Posterior vena cava (tissue), 2 donors: ENCODE measurements around the gene SLC27A3. TPM values are rescaled to one million over a fixed set of nuclear protein-coding genes. Genes with fewer than 3 reads are reported as not detected.

ENCODE experiments used
- DNase-seq: peaks from one replicate; pipeline ENCODE4 v3.0.0-alpha.2; 2020; ENCODE audit warnings: low spot score
- intact Hi-C, 2 donors: fragments of 100-400 bp; cut with DNase I; formaldehyde crosslinking; loops; one replicate each; pipeline versions ENCODE4 v1.14.1 to v1.14.2; 2022 to 2023
- total RNA-seq, 2 donors: library from RNA; stranded (reverse); fragmentation: NEBNext Ultra II Directional; extraction: Animal tissue kit (Norgen Biotek cat#: 25700); gene quantifications; one replicate each; pipeline ENCODE4 v1.2.1, GENCODE V29; 2021
- donor health status: DM: yes; HTN: yes; CAD: no.
- donor health status: DM: yes; HTN: yes; CAD: no.

SLC27A3 gene
- total RNA-seq, 2 donors from 2014 or later = 60.5 to 64.5 TPM

- intact Hi-C loops = no loop called here
- DNase-seq = no peak
Observed at GRCh38 chr1:153805042-153805745, 30.0 kb downstream of the SLC27A3 start.

GRCh38 chr1:153805886-153806719, 30.9 kb downstream of the SLC27A3 start:
- intact Hi-C loops = no loop called here
- DNase-seq = no peak

- DNase-seq = no peak
- intact Hi-C loops = no loop called here
Observed at GRCh38 chr1:153816283-153816889, 41.2 kb downstream of the SLC27A3 start.

- intact Hi-C loops = no loop called here
- DNase-seq = no peak
Observed at GRCh38 chr1:153818876-153819275, 43.7 kb downstream of the SLC27A3 start.

- intact Hi-C loops = no loop called here
- no peak for DNase-seq
Observed at GRCh38 chr1:153827168-153827964, 52.2 kb downstream of the SLC27A3 start.

Other genes with a start within 250 kb of the SLC27A3 start
- gene S100A6, start 239.4 kb upstream of the SLC27A3 start, total RNA-seq = 1,000 to 10,000 TPM; 1,174 to 1,536 TPM
- not detected for gene S100A5, start 234.5 kb upstream of the SLC27A3 start, total RNA-seq
- gene S100A4, start 229.6 kb upstream of the SLC27A3 start, total RNA-seq = 100 to 1,000 TPM; 286 to 472 TPM
- gene S100A3, start 226.1 kb upstream of the SLC27A3 start, total RNA-seq = 1 to 10 TPM; 4.1 to 8.3 TPM
- gene S100A2, start 209.6 kb upstream of the SLC27A3 start, total RNA-seq = 1 to 10 TPM; 1.5 to 3.5 TPM
- 10 to 100 TPM; 67.0 to 99.2 TPM for gene S100A16, start 162.3 kb upstream of the SLC27A3 start, total RNA-seq
- gene S100A14, start 159.1 kb upstream of the SLC27A3 start, total RNA-seq = not detected
- 100 to 1,000 TPM; 149 to 167 TPM for gene S100A13, start 147.9 kb upstream of the SLC27A3 start, total RNA-seq
- gene S100A1, start 147.0 kb upstream of the SLC27A3 start, total RNA-seq = 1 to 10 TPM in 1 of 2 donors, under 1 TPM in 1; 0.74 to 1.8 TPM
- gene CHTOP, start 141.3 kb upstream of the SLC27A3 start, total RNA-seq = 10 to 100 TPM; 44.5 to 47.3 TPM
- gene SNAPIN, start 116.7 kb upstream of the SLC27A3 start, total RNA-seq = 10 to 100 TPM; 30.3 to 31.2 TPM
- gene ILF2, start 104.4 kb upstream of the SLC27A3 start, total RNA-seq = 10 to 100 TPM; 66.9 to 82.3 TPM
- 100 to 1,000 TPM; 107 to 119 TPM for gene NPR1, start 96.7 kb upstream of the SLC27A3 start, total RNA-seq
- gene INTS3, start 47.4 kb upstream of the SLC27A3 start, total RNA-seq = 10 to 100 TPM; 41.4 to 49.0 TPM
- gene GATAD2B, start 147.6 kb downstream of the SLC27A3 start, total RNA-seq = 10 to 100 TPM; 33.5 to 43.5 TPM
- gene DENND4B, start 171.3 kb downstream of the SLC27A3 start, total RNA-seq = 10 to 100 TPM; 41.7 to 47.5 TPM
- 10 to 100 TPM; 26.6 to 31.0 TPM for gene CRTC2, start 183.2 kb downstream of the SLC27A3 start, total RNA-seq
- 10 to 100 TPM; 76.5 to 79.5 TPM for gene SLC39A1, start 188.1 kb downstream of the SLC27A3 start, total RNA-seq
- 1 to 10 TPM; 3.2 to 5.3 TPM for gene CREB3L4, start 192.5 kb downstream of the SLC27A3 start, total RNA-seq
- gene JTB, start 202.3 kb downstream of the SLC27A3 start, total RNA-seq = 10 to 100 TPM; 77.5 to 78.2 TPM
- 100 to 1,000 TPM; 144 to 149 TPM for gene RAB13, start 210.9 kb downstream of the SLC27A3 start, total RNA-seq
- 1,000 to 10,000 TPM; 1,661 to 1,802 TPM for gene RPS27, start 215.4 kb downstream of the SLC27A3 start, total RNA-seq